H9 (cell line): ENCODE results near the gene ONECUT3. TPM values are rescaled to one million over a fixed set of nuclear protein-coding genes. Genes with fewer than 3 reads are reported as not detected.

Experiments
- DNase-seq: peaks from one replicate; pipeline ENCODE4 v3.0.0-alpha.2; 2017
- H2AFZ ChIP-seq: one replicate; pipeline ENCODE4 v1.6.1; 2013; ENCODE audit warnings: mild to moderate bottlenecking, low read length, control low read depth, moderate library complexity
- H2AK5ac ChIP-seq: 2 replicates; pipeline ENCODE4 v1.6.1; 2013; ENCODE audit warnings: low read length, control low read depth, mixed read lengths; ENCODE audit not compliant: insufficient read length
- H2BK120ac ChIP-seq: one replicate; pipeline ENCODE4 v1.6.1; 2013; ENCODE audit warnings: low read depth, mild to moderate bottlenecking, low read length, control low read depth, inconsistent platforms; ENCODE audit not compliant: poor library complexity, severe bottlenecking
- H2BK12ac ChIP-seq: 2 replicates; pipeline ENCODE4 v1.6.1; 2013; ENCODE audit warnings: low read length, control low read depth, mixed read lengths, low read depth; ENCODE audit not compliant: insufficient read length
- H2BK15ac ChIP-seq: 2 replicates; pipeline ENCODE4 v1.6.1; 2013; ENCODE audit warnings: low read depth, low read length, control low read depth
- H2BK20ac ChIP-seq: one replicate; pipeline ENCODE4 v1.6.1; 2013; ENCODE audit warnings: low read depth, mild to moderate bottlenecking, low read length, control low read depth, inconsistent platforms; ENCODE audit not compliant: poor library complexity, severe bottlenecking
- H2BK5ac ChIP-seq: 2 replicates; pipeline ENCODE4 v1.6.1; 2013; ENCODE audit warnings: low read length, control low read depth, mixed read lengths; ENCODE audit not compliant: insufficient read length
- H3K14ac ChIP-seq: 2 replicates; pipeline ENCODE4 v1.6.1; 2013; ENCODE audit warnings: low read length, control low read depth; ENCODE audit not compliant: insufficient read depth
- H3K18ac ChIP-seq: 2 replicates; pipeline ENCODE4 v1.6.1; 2013; ENCODE audit warnings: low read depth, mild to moderate bottlenecking, mixed read lengths, low read length, control low read depth; ENCODE audit not compliant: insufficient read length
- H3K23ac ChIP-seq: 2 replicates; pipeline ENCODE4 v1.6.1; 2013; ENCODE audit warnings: low read length, control low read depth, mixed read lengths, low read depth; ENCODE audit not compliant: insufficient read length
- H3K23me2 ChIP-seq: 2 replicates; pipeline ENCODE4 v1.6.1; 2013; ENCODE audit warnings: low read depth, mild to moderate bottlenecking, mixed read lengths, low read length, control low read depth; ENCODE audit not compliant: insufficient read length, poor library complexity, severe bottlenecking
- H3K27ac ChIP-seq: 2 replicates; pipeline ENCODE4 v1.5.1; 2013; ENCODE audit warnings: low read length, control low read depth, mixed read lengths, low read depth; ENCODE audit not compliant: insufficient read length
- H3K27me3 ChIP-seq: 2 replicates; pipeline ENCODE4 v1.6.1; 2013; ENCODE audit warnings: low read length, control low read depth, inconsistent platforms; ENCODE audit not compliant: insufficient read depth
- H3K4ac ChIP-seq: 2 replicates; pipeline ENCODE4 v1.6.1; 2013; ENCODE audit warnings: low read depth, mild to moderate bottlenecking, control low read depth, inconsistent platforms, low read length, moderate library complexity
- H3K4me1 ChIP-seq: 2 replicates; pipeline ENCODE4 v1.6.1; 2013; ENCODE audit warnings: low read length, control low read depth, inconsistent platforms; ENCODE audit not compliant: insufficient read depth
- H3K4me2 ChIP-seq: 2 replicates; pipeline ENCODE4 v1.6.1; 2013; ENCODE audit warnings: low read length, control low read depth, mixed read lengths; ENCODE audit not compliant: insufficient read length, insufficient read depth
- H3K56ac ChIP-seq: 2 replicates; pipeline ENCODE4 v1.6.1; 2013; ENCODE audit warnings: low read depth, mild to moderate bottlenecking, mixed read lengths, low read length, control low read depth; ENCODE audit not compliant: insufficient read length
- H3K79me1 ChIP-seq: 2 replicates; pipeline ENCODE4 v1.6.1; 2013; ENCODE audit warnings: low read depth, mild to moderate bottlenecking, moderate library complexity, low read length, control low read depth, inconsistent platforms; ENCODE audit not compliant: insufficient read depth, poor library complexity, severe bottlenecking
- H3K79me2 ChIP-seq: 2 replicates; pipeline ENCODE4 v1.6.1; 2013; ENCODE audit warnings: low read length, control low read depth, inconsistent platforms; ENCODE audit not compliant: insufficient read depth
- H3K9ac ChIP-seq: 2 replicates; pipeline ENCODE4 v1.6.1; 2013; ENCODE audit warnings: low read length, control low read depth, mixed read lengths; ENCODE audit not compliant: insufficient read length; ENCODE audit errors: extremely low read depth
- H3K9me3 ChIP-seq: one replicate; pipeline ENCODE4 v1.6.1; 2013; ENCODE audit warnings: low read depth, low read length, inconsistent platforms; ENCODE audit not compliant: control insufficient read depth
- H3T11ph ChIP-seq: one replicate; pipeline ENCODE4 v1.6.1; 2013; ENCODE audit warnings: mild to moderate bottlenecking, low read length, control low read depth, inconsistent platforms
- H4K20me1 ChIP-seq: one replicate; pipeline ENCODE4 v1.6.1; 2013; ENCODE audit not compliant: control insufficient read depth, insufficient read length, insufficient read depth
- H4K5ac ChIP-seq: 2 replicates; pipeline ENCODE4 v1.6.1; 2013; ENCODE audit warnings: low read depth, mild to moderate bottlenecking, mixed read lengths, low read length, control low read depth; ENCODE audit not compliant: insufficient read length
- H4K8ac ChIP-seq: replicated peaks from 2 replicates; pipeline ENCODE4 v1.6.1; 2013; ENCODE audit warnings: low read length, control low read depth, mixed read lengths, low read depth; ENCODE audit not compliant: insufficient read length
- H4K91ac ChIP-seq: 2 replicates; pipeline ENCODE4 v1.6.1; 2013; ENCODE audit warnings: low read depth, mild to moderate bottlenecking, moderate library complexity, mixed read lengths, low read length, control low read depth; ENCODE audit not compliant: insufficient read length
- H3K27ac Mint-ChIP-seq, 3 experiments: 2 replicates in 2 of 3; 3 replicates in 1 of 3; pipeline ENCODE4 v1.8.0; 2020 to 2021; ENCODE audit warnings: mixed read lengths in 3 of 3, mild to moderate bottlenecking in 1 of 3, moderate library complexity in 1 of 3
- H3K27me3 Mint-ChIP-seq: 2 replicates; pipeline ENCODE4 v1.8.0; 2021; ENCODE audit warnings: low read depth, mild to moderate bottlenecking, moderate library complexity, mixed read lengths
- H3K36me3 Mint-ChIP-seq, 3 experiments: 2 replicates in 2 of 3; 3 replicates in 1 of 3; pipeline ENCODE4 v1.8.0; 2020 to 2021; ENCODE audit warnings: low read depth in 3 of 3, mixed read lengths in 3 of 3; ENCODE audit not compliant: insufficient read depth in 1 of 3
- H3K4me1 Mint-ChIP-seq, 2 experiments: 2 replicates each; pipeline ENCODE4 v1.8.0; 2020; ENCODE audit warnings: mixed read lengths in 2 of 2
- H3K4me3 Mint-ChIP-seq, 2 experiments: 2 replicates in 1 of 2; 3 replicates in 1 of 2; pipeline ENCODE4 v1.8.0; 2020 to 2021; ENCODE audit warnings: mild to moderate bottlenecking in 2 of 2, mixed read lengths in 2 of 2, moderate library complexity in 1 of 2
- H3K9me3 Mint-ChIP-seq, 2 experiments: 2 replicates in 1 of 2; 3 replicates in 1 of 2; pipeline ENCODE4 v1.8.0; 2020; ENCODE audit warnings: mild to moderate bottlenecking in 2 of 2, mixed read lengths in 2 of 2, moderate library complexity in 1 of 2
- CTCF ChIP-seq: fragments of 200-600 bp; sonication (generic); conservative IDR thresholded peaks from 3 replicates; pipeline ENCODE4 v1.8.0; 2021; ENCODE audit warnings: antibody characterized with exemption, mild to moderate bottlenecking
- WGBS: extraction: QIAGEN DNeasy Blood & Tissue Kit; methylation state at CpG from one replicate; pipeline ENCODE4 v1.1.7; 2013; ENCODE audit warnings: missing lambda C conversion rate, low lambda C conversion rate, mixed read lengths; ENCODE audit not compliant: insufficient read length; ENCODE audit errors: extremely low coverage; 5-methylcytosine and 5-hydroxymethylcytosine counted together
- total RNA-seq: library from RNA; stranded (reverse); gene quantifications from 2 replicates; pipeline ENCODE4 v1.2.1, GENCODE V29; 2021

Gene ONECUT3
- total RNA-seq, 1 experiment from 2014 or later, result 0.04 TPM

- no peak overlapping the region for H2BK120ac ChIP-seq
- H3K79me2 ChIP-seq, result no peaks in the 10 kb centered on the region
- H3K14ac ChIP-seq, result no peak overlapping the region
- no peak overlapping the region for H3K9ac ChIP-seq
- H3K27ac ChIP-seq, result no peak overlapping the region
- no peak overlapping the region for H4K91ac ChIP-seq
- peak; percentile 28; the same call in 1 of the 3 replicates for TF ChIP-seq CTCF
- peaks cover 22 to 33% of the 10 kb centered on the region in 2 experiments for H3K9me3 Mint-ChIP-seq
- no peak overlapping the region for H4K5ac ChIP-seq
- no peak overlapping the region for H3K4me2 ChIP-seq
- no peaks in the 10 kb centered on the region for H4K20me1 ChIP-seq
- peaks cover 13 to 22% of the 10 kb centered on the region in 2 experiments for H3K4me1 Mint-ChIP-seq
- H3K18ac ChIP-seq, result no peak overlapping the region
- H3K23me2 ChIP-seq, result no peaks in the 10 kb centered on the region
- H3K27ac Mint-ChIP-seq, result no peak overlapping the region
- no peak overlapping the region for H3K23ac ChIP-seq
- DNase-seq, result no peak
- WGBS, result no CpG with 5 or more reads among the region's 14 CpGs
- H4K8ac ChIP-seq, result no peak overlapping the region
- no peak overlapping the region for H3K4ac ChIP-seq
- no peak overlapping the region for H3T11ph ChIP-seq
- no peaks in the 10 kb centered on the region for H3K79me1 ChIP-seq
- H2AFZ ChIP-seq, result no peak overlapping the region
- peaks cover 41% of the 10 kb centered on the region for H3K27me3 ChIP-seq
- no peak overlapping the region for H2BK15ac ChIP-seq
- no peak overlapping the region for H2AK5ac ChIP-seq
- no peak overlapping the region for H3K4me3 Mint-ChIP-seq
- H3K4me1 ChIP-seq, result no peaks in the 10 kb centered on the region
- no peak overlapping the region for H2BK20ac ChIP-seq
- peaks cover 0 to 4% (median 2%) of the 10 kb centered on the region in 3 experiments; a peak in 3 of 7 replicates for H3K36me3 Mint-ChIP-seq
- no peak overlapping the region for H2BK5ac ChIP-seq
- H3K56ac ChIP-seq, result no peak overlapping the region
- H2BK12ac ChIP-seq, result no peak overlapping the region
- H3K9me3 ChIP-seq, result no peaks in the 10 kb centered on the region
- peaks cover 89% of the 10 kb centered on the region for H3K27me3 Mint-ChIP-seq
Measured at GRCh38 chr19:1780272-1780958, 27.1 kb downstream of the ONECUT3 start.
